CD14-positive monocyte (primary cell): ENCODE results near the gene NAT16. TPM values are rescaled to one million over a fixed set of nuclear protein-coding genes. Genes with fewer than 3 reads are reported as not detected.
A peak's percentile ranks its signal among the peaks of the same experiment; 100 is the strongest.

Experiments used
- DNase-seq, 3 donors: peaks; one replicate each; pipeline ENCODE4 v3.0.0-alpha.2; 2011 to 2022
- H2AFZ ChIP-seq: 2 replicates; pipeline ENCODE4 v1.6.0; 2012; ENCODE audit warnings: mild to moderate bottlenecking, low read depth, low read length, inconsistent platforms; ENCODE audit not compliant: insufficient read depth, poor library complexity, severe bottlenecking
- H3K27ac ChIP-seq, 2 donors: 1 replicate in 1 of 2; 2 replicates in 1 of 2; pipeline ENCODE4 v1.5.1; 2012 to 2013; ENCODE audit warnings: low read length in 2 of 2, control low read depth in 1 of 2, inconsistent platforms in 1 of 2, low read depth in 1 of 2, mild to moderate bottlenecking in 1 of 2
- H3K27me3 ChIP-seq, 2 donors: one replicate each; pipeline versions ENCODE4 v1.6.0 to v1.6.1; 2011 to 2013; ENCODE audit warnings: low read length in 2 of 2; ENCODE audit not compliant: control insufficient read depth in 2 of 2, insufficient read depth in 2 of 2
- H3K36me3 ChIP-seq, 2 donors: replicated peaks in 1 of 2; 1 replicate in 1 of 2; 2 replicates in 1 of 2; pipeline versions ENCODE4 v1.5.1 to v1.6.1; 2012 to 2013; ENCODE audit warnings: low read length in 2 of 2, control low read depth in 1 of 2, inconsistent platforms in 1 of 2, mild to moderate bottlenecking in 1 of 2; ENCODE audit not compliant: insufficient read depth in 2 of 2, control insufficient read depth in 1 of 2
- H3K4me1 ChIP-seq, 2 donors: 1 replicate in 1 of 2; 2 replicates in 1 of 2; pipeline versions ENCODE4 v1.5.1 to v1.6.1; 2012 to 2013; ENCODE audit warnings: low read length in 2 of 2, control low read depth in 1 of 2, inconsistent platforms in 1 of 2, mild to moderate bottlenecking in 1 of 2, moderate library complexity in 1 of 2; ENCODE audit not compliant: insufficient read depth in 2 of 2, control insufficient read depth in 1 of 2
- H3K4me2 ChIP-seq: replicated peaks from 2 replicates; pipeline ENCODE3; 2012; ENCODE audit warnings: low read length, moderate library complexity, mild to moderate bottlenecking; ENCODE audit not compliant: poor library complexity, severe bottlenecking; ENCODE audit errors: extremely low read depth
- H3K4me3 ChIP-seq, 3 experiments: fragments of 200-600 bp in 1 of 3; sonication (generic) in 1 of 3; replicated peaks in 1 of 3; 1 replicate in 2 of 3; 2 replicates in 1 of 3; pipeline ENCODE4 v1.5.1; 2011 to 2013; ENCODE audit warnings: low read length in 3 of 3, mild to moderate bottlenecking in 3 of 3, control low read depth in 2 of 3, low read depth in 2 of 3, inconsistent platforms in 1 of 3, moderate library complexity in 1 of 3
- H3K79me2 ChIP-seq: 2 replicates; pipeline ENCODE4 v1.6.0; 2012; ENCODE audit warnings: mild to moderate bottlenecking, control low read depth, inconsistent platforms, low read length, moderate library complexity; ENCODE audit not compliant: insufficient read depth
- H3K9ac ChIP-seq: 2 replicates; pipeline ENCODE4 v1.6.0; 2017; ENCODE audit warnings: low read length, mild to moderate bottlenecking; ENCODE audit not compliant: insufficient read depth, poor library complexity, severe bottlenecking
- H3K9me3 ChIP-seq, 2 donors: replicated peaks in 1 of 2; 1 replicate in 1 of 2; 2 replicates in 1 of 2; pipeline versions ENCODE4 v1.5.1 to v1.6.1; 2012 to 2013; ENCODE audit warnings: low read length in 2 of 2, control low read depth in 1 of 2; ENCODE audit not compliant: control insufficient read depth in 1 of 2, insufficient read depth in 1 of 2
- H4K20me1 ChIP-seq: 2 replicates; pipeline ENCODE4 v1.6.0; 2012; ENCODE audit warnings: mild to moderate bottlenecking, low read length, control low read depth, moderate library complexity; ENCODE audit not compliant: insufficient read depth
- H3K27ac Mint-ChIP-seq, 7 donors: one replicate each; pipeline ENCODE4 v1.8.0; 2020; ENCODE audit warnings: mild to moderate bottlenecking in 7 of 7, mixed read lengths in 7 of 7, moderate library complexity in 6 of 7, inconsistent platforms in 2 of 7
- H3K27me3 Mint-ChIP-seq, 3 donors: one replicate each; pipeline ENCODE4 v1.8.0; 2021 to 2022; ENCODE audit warnings: low read depth in 3 of 3, mild to moderate bottlenecking in 3 of 3, mixed read lengths in 3 of 3, moderate library complexity in 3 of 3, inconsistent platforms in 1 of 3
- H3K36me3 Mint-ChIP-seq, 2 donors: one replicate each; pipeline ENCODE4 v1.8.0; 2020; ENCODE audit warnings: mixed read lengths in 2 of 2, inconsistent platforms in 1 of 2, mild to moderate bottlenecking in 1 of 2
- H3K4me1 Mint-ChIP-seq: one replicate; pipeline ENCODE4 v1.8.0; 2020; ENCODE audit warnings: mild to moderate bottlenecking, mixed read lengths
- H3K4me3 Mint-ChIP-seq, 2 donors: one replicate each; pipeline ENCODE4 v1.8.0; 2020; ENCODE audit warnings: mild to moderate bottlenecking in 2 of 2, mixed read lengths in 2 of 2, moderate library complexity in 1 of 2
- H3K9me3 Mint-ChIP-seq, 7 donors: one replicate each; pipeline ENCODE4 v1.8.0; 2020 to 2022; ENCODE audit warnings: mixed read lengths in 7 of 7, mild to moderate bottlenecking in 6 of 7, moderate library complexity in 6 of 7, inconsistent platforms in 2 of 7
- CTCF ChIP-seq: fragments of 200-600 bp; IDR thresholded peaks from one replicate; pipeline ENCODE4 v1.8.0; 2022; ENCODE audit warnings: antibody characterized with exemption, mild to moderate bottlenecking
- WGBS: methylation state at CpG from one replicate; pipeline ENCODE4 v1.1.5; 2013; ENCODE audit warnings: missing lambda C conversion rate; ENCODE audit not compliant: insufficient coverage; 5-methylcytosine and 5-hydroxymethylcytosine counted together
- intact Hi-C, 2 donors: fragments of 100-400 bp; cut with micrococcal nuclease; formaldehyde crosslinking; loops; one replicate each; pipeline versions ENCODE4 v1.15.0 to v1.15.1; 2023
- polyA plus RNA-seq, 3 donors: library from polyadenylated mRNA; depleted of rRNA in 1 of 3; unstranded in 2 of 3; stranded (reverse) in 1 of 3; fragments of 300-500 nt in 2 of 3; fragments of >200 nt in 1 of 3; fragmentation: Illumina TruSeq in 2 of 3; gene quantifications; 1 replicate in 2 of 3; 2 replicates in 1 of 3; pipeline ENCODE4 v1.2.3, GENCODE V29; 2012 to 2021

The NAT16 gene
- polyA plus RNA-seq, 3 donors, result not detected

GRCh38 chr7:101172005-101172853 lies 7.9 kb downstream of the NAT16 start:
- peaks cover 81 to 100% of the 10 kb centered on the region in 2 donors for H3K27me3 ChIP-seq
- peaks cover 10 to 30% of the 10 kb centered on the region in 2 donors for H3K36me3 Mint-ChIP-seq
- TF ChIP-seq CTCF, result no peak
- peaks cover 5 to 39% of the 10 kb centered on the region in 2 donors for H3K9me3 ChIP-seq
- H3K4me1 ChIP-seq, result peaks cover 41 to 48% of the 10 kb centered on the region in 2 donors
- H3K9ac ChIP-seq, result no peak overlapping the region
- intact Hi-C loops, result no loop called here
- no peaks in the 10 kb centered on the region for H3K36me3 ChIP-seq
- H4K20me1 ChIP-seq, result no peaks in the 10 kb centered on the region
- H3K9me3 Mint-ChIP-seq, result peaks cover 6 to 53% (median 28%) of the 10 kb centered on the region in 7 donors
- no peak overlapping the region for H3K4me3 ChIP-seq
- no peak for DNase-seq
- peaks cover 56% of the 10 kb centered on the region for H3K4me1 Mint-ChIP-seq
- peak overlapping the region in 1 of 2 donors; percentile 88 for H3K4me3 Mint-ChIP-seq
- H3K27ac ChIP-seq, result no peak overlapping the region
- under 1% methylated on average over 76 of the region's 79 CpGs for WGBS
- H3K27ac Mint-ChIP-seq, result peak overlapping the region in 1 of 7 donors; percentile 17
- no peak overlapping the region for H3K4me2 ChIP-seq
- no peaks in the 10 kb centered on the region for H3K79me2 ChIP-seq
- H3K27me3 Mint-ChIP-seq, result peaks cover 98 to 100% (median 99%) of the 10 kb centered on the region in 3 donors
- H2AFZ ChIP-seq, result no peak overlapping the region

GRCh38 chr7:101171442-101171837 lies 8.7 kb downstream of the NAT16 start:
- peaks cover 10 to 31% of the 10 kb centered on the region in 2 donors for H3K36me3 Mint-ChIP-seq
- intact Hi-C loops, result loop anchor here in 1 of 2 donors (2.0 kb wide), 1 partner anchor 13 kb away; no protein-coding TSS in a partner anchor
- no peak for TF ChIP-seq CTCF
- H3K4me1 ChIP-seq, result peaks cover 41 to 48% of the 10 kb centered on the region in 2 donors
- no peak overlapping the region for H3K9ac ChIP-seq
- no peak overlapping the region for H3K4me3 ChIP-seq
- H3K4me1 Mint-ChIP-seq, result peaks cover 60% of the 10 kb centered on the region
- peaks cover 6 to 53% (median 28%) of the 10 kb centered on the region in 7 donors for H3K9me3 Mint-ChIP-seq
- H3K4me2 ChIP-seq, result no peak overlapping the region
- H2AFZ ChIP-seq, result no peak overlapping the region
- H3K27ac Mint-ChIP-seq, result peak overlapping the region in 1 of 7 donors; percentile 38
- H3K27me3 ChIP-seq, result peaks cover 78 to 99% of the 10 kb centered on the region in 2 donors
- H3K4me3 Mint-ChIP-seq, result peak overlapping the region in 1 of 2 donors; percentile 88
- H3K9me3 ChIP-seq, result peaks cover 5 to 39% of the 10 kb centered on the region in 2 donors
- 8% methylated on average over 2 of the region's 13 CpGs for WGBS
- no peaks in the 10 kb centered on the region for H4K20me1 ChIP-seq
- no peak overlapping the region for H3K27ac ChIP-seq
- H3K36me3 ChIP-seq, result no peaks in the 10 kb centered on the region
- no peaks in the 10 kb centered on the region for H3K79me2 ChIP-seq
- no peak for DNase-seq
- H3K27me3 Mint-ChIP-seq, result peaks cover 98 to 100% (median 98%) of the 10 kb centered on the region in 3 donors
